ENCODE measurements around the gene BMP8A. TPM values are rescaled to one million over a fixed set of nuclear protein-coding genes. Genes with fewer than 3 reads are reported as not detected.
"Not testable (repeated sequence)": the region's sequence is repeated elsewhere in the genome, so short reads cannot be mapped to it uniquely, and the experiment has no call there.

Gene BMP8A
- polyA plus RNA-seq, 3 donors from 2014 or later = not detected

- H3K36me3 Mint-ChIP-seq; H3K4me3 Mint-ChIP-seq; H3K27me3 Mint-ChIP-seq (ENCODE audit: low read depth in 3 of 3); H3K9me3 Mint-ChIP-seq; H3K4me1 Mint-ChIP-seq; DNase-seq; H3K27ac Mint-ChIP-seq: not testable (repeated sequence)
Measured at GRCh38 chr1:39517936-39518335, 26.5 kb downstream of the BMP8A start.

GRCh38 chr1:39519376-39519775, 27.9 kb downstream of the BMP8A start:
- H3K9me3 Mint-ChIP-seq; H3K36me3 Mint-ChIP-seq; H3K27ac Mint-ChIP-seq; H3K4me3 Mint-ChIP-seq; DNase-seq; H3K4me1 Mint-ChIP-seq; H3K27me3 Mint-ChIP-seq (ENCODE audit: low read depth in 3 of 3): not testable (repeated sequence)

- not testable (repeated sequence) for DNase-seq; H3K4me3 Mint-ChIP-seq; H3K27ac Mint-ChIP-seq; H3K36me3 Mint-ChIP-seq; H3K27me3 Mint-ChIP-seq (ENCODE audit: low read depth in 3 of 3); H3K9me3 Mint-ChIP-seq
- H3K4me1 Mint-ChIP-seq = peaks cover 11 to 15% of the 10 kb centered on the region in 2 donors
Measured at GRCh38 chr1:39522221-39522620, 30.8 kb downstream of the BMP8A start.

- Mint-ChIP-seq H3K4me3 (no peak overlapping the region), H3K9me3 (no peaks in the 10 kb centered on the region), H3K27ac (no peak overlapping the region), H3K36me3 (peaks cover 0 to 6% (median 4%) of the 10 kb centered on the region in 3 donors), H3K27me3 (ENCODE audit: low read depth in 3 of 3) (peaks cover 0 to 6% (median 2%) of the 10 kb centered on the region in 3 donors), H3K4me1 (peaks cover 11 to 15% of the 10 kb centered on the region in 2 donors)
- no peak for DNase-seq
Measured at GRCh38 chr1:39522661-39523567, 31.5 kb downstream of the BMP8A start.

- Mint-ChIP-seq H3K36me3 (peaks cover 0 to 14% (median 6%) of the 10 kb centered on the region in 3 donors), H3K9me3 (no peaks in the 10 kb centered on the region), H3K4me1 (peaks cover 11 to 15% of the 10 kb centered on the region in 2 donors), H3K27me3 (ENCODE audit: low read depth in 3 of 3) (peaks cover 0 to 6% (median 2%) of the 10 kb centered on the region in 3 donors), H3K4me3 (no peak overlapping the region), H3K27ac (peak overlapping the region in 1 of 6 donors; percentile 72)
- DNase-seq = no peak
Measured at GRCh38 chr1:39524171-39524570, 32.7 kb downstream of the BMP8A start.

GRCh38 chr1:39524591-39525365, 33.3 kb downstream of the BMP8A start:
- DNase-seq = no peak
- H3K36me3 Mint-ChIP-seq = peaks cover 3 to 19% (median 11%) of the 10 kb centered on the region in 3 donors
- no peaks in the 10 kb centered on the region for H3K9me3 Mint-ChIP-seq
- peaks cover 0 to 6% (median 2%) of the 10 kb centered on the region in 3 donors for H3K27me3 Mint-ChIP-seq (ENCODE audit: low read depth in 3 of 3)
- H3K4me1 Mint-ChIP-seq = peaks cover 11 to 15% of the 10 kb centered on the region in 2 donors
- peak overlapping the region in 1 of 6 donors; percentile 45 for H3K27ac Mint-ChIP-seq
- H3K4me3 Mint-ChIP-seq = peak overlapping the region in 1 of 5 donors; percentile 21

GRCh38 chr1:39525366-39526165, 34.1 kb downstream of the BMP8A start:
- peak; percentile 75 to 87 (median 79) for DNase-seq
- peak overlapping the region in 4 of 5 donors; percentile 24 to 62 (median 52) for H3K4me3 Mint-ChIP-seq
- no peaks in the 10 kb centered on the region for H3K9me3 Mint-ChIP-seq
- peak overlapping the region; percentile 49 to 86 (median 68) for H3K27ac Mint-ChIP-seq
- peaks cover 8 to 23% (median 11%) of the 10 kb centered on the region in 3 donors for H3K36me3 Mint-ChIP-seq
- peaks cover 11 to 15% of the 10 kb centered on the region in 2 donors for H3K4me1 Mint-ChIP-seq
- peaks cover 0 to 6% (median 2%) of the 10 kb centered on the region in 3 donors for H3K27me3 Mint-ChIP-seq (ENCODE audit: low read depth in 3 of 3)

- Mint-ChIP-seq H3K36me3 (peaks cover 8 to 27% (median 15%) of the 10 kb centered on the region in 3 donors), H3K27me3 (ENCODE audit: low read depth in 3 of 3) (peaks cover 0 to 6% (median 2%) of the 10 kb centered on the region in 3 donors), H3K4me3 (no peak overlapping the region), H3K9me3 (no peaks in the 10 kb centered on the region), H3K27ac (peak overlapping the region in 1 of 6 donors; percentile 65), H3K4me1 (peaks cover 11 to 15% of the 10 kb centered on the region in 2 donors)
- no peak for DNase-seq
Measured at GRCh38 chr1:39526466-39527189, 35.2 kb downstream of the BMP8A start.

- H3K27ac Mint-ChIP-seq; H3K9me3 Mint-ChIP-seq; H3K27me3 Mint-ChIP-seq (ENCODE audit: low read depth in 3 of 3); DNase-seq; H3K4me3 Mint-ChIP-seq: not testable (repeated sequence)
- peaks cover 11 to 15% of the 10 kb centered on the region in 2 donors for H3K4me1 Mint-ChIP-seq
- H3K36me3 Mint-ChIP-seq = peaks cover 12 to 32% (median 19%) of the 10 kb centered on the region in 3 donors
Measured at GRCh38 chr1:39527190-39527579, 35.7 kb downstream of the BMP8A start.

GRCh38 chr1:39528082-39528481, 36.6 kb downstream of the BMP8A start:
- Mint-ChIP-seq H3K27ac (peak overlapping the region in 1 of 6 donors; percentile 45), H3K27me3 (ENCODE audit: low read depth in 3 of 3) (peaks cover 0 to 6% (median 2%) of the 10 kb centered on the region in 3 donors), H3K9me3 (no peaks in the 10 kb centered on the region), H3K36me3 (peaks cover 12 to 34% (median 21%) of the 10 kb centered on the region in 3 donors), H3K4me1 (peaks cover 11 to 15% of the 10 kb centered on the region in 2 donors), H3K4me3 (no peak overlapping the region)
- DNase-seq = no peak

- Mint-ChIP-seq H3K4me1 (peaks cover 11 to 13% of the 10 kb centered on the region in 2 donors), H3K4me3 (no peak overlapping the region), H3K9me3 (no peaks in the 10 kb centered on the region), H3K27ac (no peak overlapping the region), H3K36me3 (peaks cover 12 to 36% (median 30%) of the 10 kb centered on the region in 3 donors), H3K27me3 (ENCODE audit: low read depth in 3 of 3) (peaks cover 0 to 6% (median 2%) of the 10 kb centered on the region in 3 donors)
- no peak for DNase-seq
Measured at GRCh38 chr1:39529901-39530535, 38.6 kb downstream of the BMP8A start.

- DNase-seq = no peak
- Mint-ChIP-seq H3K4me1 (peaks cover 0 to 4% of the 10 kb centered on the region in 2 donors), H3K27me3 (ENCODE audit: low read depth in 3 of 3) (peaks cover 0 to 2% (median 0%) of the 10 kb centered on the region in 3 donors), H3K36me3 (peaks cover 12 to 36% (median 34%) of the 10 kb centered on the region in 3 donors), H3K9me3 (no peaks in the 10 kb centered on the region), H3K27ac (no peak overlapping the region), H3K4me3 (no peak overlapping the region)
Measured at GRCh38 chr1:39531526-39531925, 40.1 kb downstream of the BMP8A start.
